GM12875 (cell line): ENCODE results near the gene EXD2.

Source experiments
- H3K4me3 ChIP-seq: one replicate; pipeline ENCODE4 v1.5.1; 2011; ENCODE audit warnings: low read depth, low read length, control low read depth
- CTCF ChIP-seq: IDR thresholded peaks from 2 replicates; pipeline ENCODE4 v1.5.1; 2011; ENCODE audit warnings: low read depth, mild to moderate bottlenecking, control low read depth, inconsistent platforms, low read length, moderate library complexity, borderline replicate concordance; ENCODE audit not compliant: insufficient read depth

EXD2 gene

GRCh38 chr14:69249603-69250002 lies 58.3 kb downstream of the EXD2 start:
- no peak for TF ChIP-seq CTCF

GRCh38 chr14:69252851-69253250 lies 61.6 kb downstream of the EXD2 start:
- TF ChIP-seq CTCF = no peak
- H3K4me3 ChIP-seq = no peak overlapping the region

More at GRCh38 chr14:69249603-69250002, 58.3 kb downstream of the EXD2 start:
- H3K4me3 ChIP-seq = no peak overlapping the region

GRCh38 chr14:69259168-69259526 lies 67.8 kb downstream of the EXD2 start:
- no peak overlapping the region for H3K4me3 ChIP-seq
- TF ChIP-seq CTCF = no peak

GRCh38 chr14:69259527-69260189 lies 68.4 kb downstream of the EXD2 start, which contains the start of gene GALNT16:
Gene GALNT16, plus strand, starts transcription at chr14:69260158. Its CDS starts 133 bp downstream, at chr14:69260291.
- TF ChIP-seq CTCF = no peak
- peak within 1 kb of the TSS; percentile 42 for H3K4me3 ChIP-seq

GRCh38 chr14:69260190-69260860 lies 69.0 kb downstream of the EXD2 start:
- peak overlapping the region; percentile 36 for H3K4me3 ChIP-seq
- no peak for TF ChIP-seq CTCF

- peak; percentile 89 for TF ChIP-seq CTCF
- peak overlapping the region; percentile 36 for H3K4me3 ChIP-seq
Observed at GRCh38 chr14:69260861-69261564, 69.7 kb downstream of the EXD2 start.
